ENCODE measurements around the gene LIN54.

GRCh38 chr4:82905205-82905604 lies 105.4 kb downstream of the LIN54 start:
- TF ChIP-seq POLR2A (IDR thresholded peaks at IDR 0.05) (no peak), CTCF (IDR thresholded peaks at IDR 0.05 in 8 of 11, conservative IDR thresholded peaks at IDR 0.05 in 3 of 11) (no peak)

All from spleen (tissue), 7 donors.